Measurements from ENCODE around the gene FLRT2. TPM values are rescaled to one million over a fixed set of nuclear protein-coding genes. Genes with fewer than 3 reads are reported as not detected.

Gene FLRT2
- total RNA-seq, 1 experiment from 2014 or later: 0.43 TPM

- no TSS peak for BruUV-seq (replicated peaks)
Measured at GRCh38 chr14:85538636-85539035, 8.7 kb downstream of the FLRT2 start.

GRCh38 chr14:85539510-85539909 lies 9.6 kb downstream of the FLRT2 start:
- no peaks in the 10 kb centered on the region for H3K36me3 Mint-ChIP-seq (ENCODE audit: insufficient read depth, unreplicated experiment)
- intact Hi-C loops (cut with micrococcal nuclease; ENCODE audit: unreplicated experiment): no loop called here
- Histone ChIP-seq H3K9me3 (no peaks in the 10 kb centered on the region), H3K4me3 (ENCODE audit: low read depth, low read length) (no peak overlapping the region), H3K27me3 (replicated peaks; ENCODE audit: control insufficient read depth, insufficient read depth, low read length) (no peaks in the 10 kb centered on the region), H3K36me3 (ENCODE audit: control insufficient read depth, insufficient read depth, low read length) (no peaks in the 10 kb centered on the region), H3K4me1 (no peaks in the 10 kb centered on the region; the same call in 1 of the 2 replicates)
- H3K27me3 Mint-ChIP-seq (ENCODE audit: insufficient read depth, unreplicated experiment): no peaks in the 10 kb centered on the region
- H3K4me3 Mint-ChIP-seq (ENCODE audit: unreplicated experiment): no peak overlapping the region
- ChIA-PET POLR2A (no interaction called here), CTCF (no interaction called here)
- H3K4me1 Mint-ChIP-seq (ENCODE audit: low read depth, unreplicated experiment): no peaks in the 10 kb centered on the region
- DNase-seq: no peak
- H3K27ac Mint-ChIP-seq (ENCODE audit: unreplicated experiment): no peak overlapping the region
- no peaks in the 10 kb centered on the region for H3K9me3 Mint-ChIP-seq (ENCODE audit: unreplicated experiment)
- no peak for TF ChIP-seq CTCF (IDR thresholded peaks at IDR 0.05; ENCODE audit: insufficient read depth in 1 of 2, low read depth in 1 of 2, low read length in 1 of 2, severe bottlenecking in 1 of 2, unreplicated experiment in 1 of 2)
- no TSS peak for BruUV-seq (replicated peaks)

More at GRCh38 chr14:85538636-85539035, 8.7 kb downstream of the FLRT2 start:
- no peaks in the 10 kb centered on the region for H3K27me3 Mint-ChIP-seq (ENCODE audit: insufficient read depth, unreplicated experiment)
- Histone ChIP-seq H3K27me3 (replicated peaks; ENCODE audit: control insufficient read depth, insufficient read depth, low read length) (no peaks in the 10 kb centered on the region), H3K36me3 (ENCODE audit: control insufficient read depth, insufficient read depth, low read length) (no peaks in the 10 kb centered on the region), H3K4me1 (no peaks in the 10 kb centered on the region; the same call in 1 of the 2 replicates), H3K9me3 (no peaks in the 10 kb centered on the region), H3K4me3 (ENCODE audit: low read depth, low read length) (no peak overlapping the region)
- H3K4me1 Mint-ChIP-seq (ENCODE audit: low read depth, unreplicated experiment): no peaks in the 10 kb centered on the region
- no peak for DNase-seq
- POLR2A ChIA-PET: no interaction called here
- H3K27ac Mint-ChIP-seq (ENCODE audit: unreplicated experiment): no peak overlapping the region
- H3K36me3 Mint-ChIP-seq (ENCODE audit: insufficient read depth, unreplicated experiment): no peaks in the 10 kb centered on the region
- H3K4me3 Mint-ChIP-seq (ENCODE audit: unreplicated experiment): no peak overlapping the region
- no peaks in the 10 kb centered on the region for H3K9me3 Mint-ChIP-seq (ENCODE audit: unreplicated experiment)
- no peak for TF ChIP-seq CTCF (IDR thresholded peaks at IDR 0.05; ENCODE audit: insufficient read depth in 1 of 2, low read depth in 1 of 2, low read length in 1 of 2, severe bottlenecking in 1 of 2, unreplicated experiment in 1 of 2)
- intact Hi-C loops (cut with micrococcal nuclease; ENCODE audit: unreplicated experiment): no loop called here
- CTCF ChIA-PET: no interaction called here

- Mint-ChIP-seq H3K27me3 (ENCODE audit: insufficient read depth, unreplicated experiment) (no peaks in the 10 kb centered on the region), H3K27ac (ENCODE audit: unreplicated experiment) (no peak overlapping the region), H3K4me1 (ENCODE audit: low read depth, unreplicated experiment) (no peaks in the 10 kb centered on the region), H3K36me3 (ENCODE audit: insufficient read depth, unreplicated experiment) (no peaks in the 10 kb centered on the region), H3K9me3 (ENCODE audit: unreplicated experiment) (no peaks in the 10 kb centered on the region), H3K4me3 (ENCODE audit: unreplicated experiment) (no peak overlapping the region)
- H3K4me1 ChIP-seq: no peaks in the 10 kb centered on the region
- TF ChIP-seq CTCF (IDR thresholded peaks at IDR 0.05; ENCODE audit: insufficient read depth in 1 of 2, low read depth in 1 of 2, low read length in 1 of 2, severe bottlenecking in 1 of 2, unreplicated experiment in 1 of 2): no peak
- H3K9me3 ChIP-seq: no peaks in the 10 kb centered on the region
- ChIA-PET CTCF (no interaction called here), POLR2A (no interaction called here)
- H3K36me3 ChIP-seq (ENCODE audit: control insufficient read depth, insufficient read depth, low read length): no peaks in the 10 kb centered on the region
- DNase-seq: no peak
- intact Hi-C loops (cut with micrococcal nuclease; ENCODE audit: unreplicated experiment): no loop called here
- no peak overlapping the region for H3K4me3 ChIP-seq (ENCODE audit: low read depth, low read length)
- BruUV-seq (replicated peaks): no TSS peak
- no peaks in the 10 kb centered on the region for H3K27me3 ChIP-seq (replicated peaks; ENCODE audit: control insufficient read depth, insufficient read depth, low read length)
Measured at GRCh38 chr14:85542623-85543022, 12.7 kb downstream of the FLRT2 start.

All from Caco-2 (cell line).